Gastrocnemius medialis (tissue), 4 donors: ENCODE data around the gene SNPH. TPM values are rescaled to one million over a fixed set of nuclear protein-coding genes. Genes with fewer than 3 reads are reported as not detected.

ENCODE experiments used
- ATAC-seq, 2 donors: fragments of 150-250 bp; one replicate each; pipeline ENCODE4 v1.9.1; 2016
- DNase-seq, 2 donors: peaks; one replicate each; pipeline ENCODE4 v3.0.0-alpha.2; 2019
- H3K27ac ChIP-seq, 4 donors: fragments of 200-600 bp; sonication (generic); 1 replicate in 1 of 4; 2 replicates in 3 of 4; pipeline ENCODE4 v1.5.1; 2016 to 2018; ENCODE audit warnings: mild to moderate bottlenecking in 2 of 4, moderate library complexity in 1 of 4
- H3K27me3 ChIP-seq, 3 donors: fragments of 200-600 bp; sonication (generic) in 2 of 3; 1 replicate in 1 of 3; 2 replicates in 2 of 3; pipeline versions ENCODE4 v1.5.1 to v1.6.0; 2016 to 2019; ENCODE audit warnings: mild to moderate bottlenecking in 1 of 3, moderate library complexity in 1 of 3
- H3K36me3 ChIP-seq, 2 donors: fragments of 200-600 bp; sonication (generic) in 1 of 2; one replicate each; pipeline ENCODE4 v1.5.1; 2017 to 2018
- H3K4me1 ChIP-seq, 2 donors: fragments of 200-600 bp; sonication (generic) in 1 of 2; one replicate each; pipeline ENCODE4 v1.5.1; 2016 to 2017; ENCODE audit warnings: mild to moderate bottlenecking in 2 of 2
- H3K4me3 ChIP-seq, 4 donors: fragments of 200-600 bp; sonication (generic) in 3 of 4; 1 replicate in 1 of 4; 2 replicates in 3 of 4; pipeline ENCODE4 v1.5.1; 2016 to 2019; ENCODE audit warnings: mild to moderate bottlenecking in 2 of 4
- H3K9me3 ChIP-seq, 3 donors: fragments of 200-600 bp; sonication (generic) in 2 of 3; 1 replicate in 1 of 3; 2 replicates in 2 of 3; pipeline ENCODE4 v1.5.1; 2016 to 2019
- CTCF ChIP-seq, 5 experiments: fragments of 450-650 bp in 3 of 5; fragments of 200-600 bp in 2 of 5; sonication (generic) in 2 of 5; IDR thresholded peaks in 4 of 5; conservative IDR thresholded peaks in 1 of 5; 1 replicate in 4 of 5; 2 replicates in 1 of 5; pipeline ENCODE4 v1.5.1; 2016 to 2019; ENCODE audit warnings: antibody characterized with exemption in 5 of 5, mild to moderate bottlenecking in 3 of 5, moderate library complexity in 3 of 5
- POLR2A ChIP-seq, 2 donors: fragments of 450-650 bp; IDR thresholded peaks; one replicate each; pipeline ENCODE4 v1.6.1; 2017; ENCODE audit warnings: antibody characterized with exemption in 2 of 2, mild to moderate bottlenecking in 2 of 2, moderate library complexity in 2 of 2
- in situ Hi-C, 4 donors: fragments of 200-750 bp; cut with MboI; loops; one replicate each; pipeline versions ENCODE4 v1.15.0 to v1.8.0; 2017; ENCODE audit warnings: low sequenced_read_pairs in 4 of 4
- intact Hi-C: fragments of 100-400 bp; cut with DNase I; formaldehyde crosslinking; loops from one replicate; pipeline ENCODE4 v1.15.1; 2023; ENCODE audit warnings: low total_unique reads
- total RNA-seq, 4 donors: library from RNA; depleted of rRNA; stranded (reverse); fragments of >200 nt; gene quantifications; one replicate each; pipeline versions ENCODE4 v1.1.0 to v1.2.3, GENCODE V29; 2016

SNPH gene
- total RNA-seq, 4 donors from 2014 or later = 3.1 to 27.4 (median 15.9) TPM

GRCh38 chr20:1320016-1320415 lies 53.9 kb downstream of the SNPH start:
- in situ Hi-C loops (no loop called here), intact Hi-C loops (no loop called here)
- DNase-seq (no peak), ATAC-seq (no peak)
- Histone ChIP-seq H3K27ac (peak overlapping the region in 1 of 4 donors; percentile 99), H3K4me3 (no peak overlapping the region), H3K9me3 (no peaks in the 10 kb centered on the region), H3K36me3 (no peaks in the 10 kb centered on the region), H3K27me3 (no peaks in the 10 kb centered on the region), H3K4me1 (peaks cover 10 to 27% of the 10 kb centered on the region in 2 donors)
- TF ChIP-seq CTCF (IDR thresholded peaks at IDR 0.05 in 4 of 5, conservative IDR thresholded peaks at IDR 0.05 in 1 of 5) = no peak
- no peak for TF ChIP-seq POLR2A (IDR thresholded peaks at IDR 0.05)

- intact Hi-C loops = no loop called here
- no peaks in the 10 kb centered on the region for H3K27me3 ChIP-seq
- peaks cover 11 to 28% of the 10 kb centered on the region in 2 donors for H3K4me1 ChIP-seq
- no peaks in the 10 kb centered on the region for H3K9me3 ChIP-seq
- ATAC-seq = no peak
- no peak for DNase-seq
- H3K36me3 ChIP-seq = no peaks in the 10 kb centered on the region
- H3K4me3 ChIP-seq = no peak overlapping the region
- peak overlapping the region; percentile 93 to 99 (median 97) for H3K27ac ChIP-seq
- in situ Hi-C loops = no loop called here
- TF ChIP-seq CTCF (IDR thresholded peaks at IDR 0.05 in 4 of 5, conservative IDR thresholded peaks at IDR 0.05 in 1 of 5) = no peak
- TF ChIP-seq POLR2A (IDR thresholded peaks at IDR 0.05) = no peak
These were observed 55.0 kb downstream of the SNPH start for GRCh38 chr20:1320902-1321653.

- in situ Hi-C loops (no loop called here), intact Hi-C loops (no loop called here)
- H3K27ac ChIP-seq = peak overlapping the region; percentile 93 to 99 (median 97)
- no peaks in the 10 kb centered on the region for H3K27me3 ChIP-seq
- H3K36me3 ChIP-seq = no peaks in the 10 kb centered on the region
- DNase-seq (no peak), ATAC-seq (no peak)
- TF ChIP-seq POLR2A (IDR thresholded peaks at IDR 0.05) (no peak), CTCF (IDR thresholded peaks at IDR 0.05 in 4 of 5, conservative IDR thresholded peaks at IDR 0.05 in 1 of 5) (no peak)
- peaks cover 17 to 33% of the 10 kb centered on the region in 2 donors for H3K4me1 ChIP-seq
- H3K9me3 ChIP-seq = no peaks in the 10 kb centered on the region
- H3K4me3 ChIP-seq = no peak overlapping the region
These were observed 55.5 kb downstream of the SNPH start for GRCh38 chr20:1321654-1321939.

GRCh38 chr20:1322511-1323245 lies 56.6 kb downstream of the SNPH start:
- DNase-seq = no peak
- intact Hi-C loops (no loop called here), in situ Hi-C loops (no loop called here)
- H3K36me3 ChIP-seq = no peaks in the 10 kb centered on the region
- TF ChIP-seq CTCF (IDR thresholded peaks at IDR 0.05 in 4 of 5, conservative IDR thresholded peaks at IDR 0.05 in 1 of 5) (no peak), POLR2A (IDR thresholded peaks at IDR 0.05) (peak; percentile 8 to 57)
- H3K4me3 ChIP-seq = no peak overlapping the region
- H3K27ac ChIP-seq = peak overlapping the region; percentile 93 to 99 (median 97)
- H3K9me3 ChIP-seq = no peaks in the 10 kb centered on the region
- H3K4me1 ChIP-seq = peaks cover 27 to 44% of the 10 kb centered on the region in 2 donors
- H3K27me3 ChIP-seq = no peaks in the 10 kb centered on the region
- no peak for ATAC-seq
